ENCODE data around the gene SLC12A7. TPM values are rescaled to one million over a fixed set of nuclear protein-coding genes. Genes with fewer than 3 reads are reported as not detected.
A peak's percentile ranks its signal among the peaks of the same experiment; 100 is the strongest.

SLC12A7 gene
- total and polyA plus RNA-seq, 4 experiments from 2014 or later: 11.7 to 32.9 (median 26.5) TPM

DNA sequence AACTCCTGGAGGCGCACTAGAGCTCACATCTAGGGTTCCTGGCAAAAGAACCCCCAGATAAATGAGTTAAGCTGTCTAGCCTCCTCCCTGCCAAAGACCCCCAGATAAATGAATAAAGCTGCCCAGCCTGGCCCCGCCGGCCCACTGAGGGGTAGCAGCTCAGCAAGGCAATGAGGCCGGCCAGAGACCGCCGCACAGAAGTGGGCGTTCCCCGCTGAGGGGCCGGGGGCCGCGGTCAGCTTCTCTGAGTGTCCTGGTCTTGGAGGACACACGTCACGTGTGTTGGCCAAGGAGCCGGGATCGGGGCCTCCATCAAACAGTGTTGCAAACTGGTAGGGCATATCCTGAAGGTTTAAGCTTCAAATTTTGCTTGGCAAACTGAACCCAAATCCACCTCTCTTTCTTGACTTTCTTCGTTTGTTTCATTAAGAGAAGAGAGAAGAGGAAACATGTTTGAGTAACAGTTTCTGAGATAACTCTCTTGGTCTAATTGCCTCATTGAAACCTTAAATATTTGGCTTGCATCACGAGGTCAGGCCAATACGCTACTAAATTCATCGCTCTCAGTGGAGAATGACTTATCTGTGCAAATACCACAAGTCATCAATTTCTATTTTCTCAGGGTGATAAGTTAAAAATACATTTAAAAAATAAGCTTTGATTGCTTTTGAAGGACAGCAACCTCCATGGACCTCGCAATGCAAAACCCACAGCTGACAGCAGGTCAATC lies 11.7 kb upstream of the SLC12A7 start:
- Histone ChIP-seq H3K27me3 (ENCODE audit: insufficient read depth, low read length) (no peaks in the 10 kb centered on the region), H3K9me3 (ENCODE audit: control insufficient read depth in 1 of 2, low read length in 2 of 2) (no peaks in the 10 kb centered on the region), H3K4me3 (ENCODE audit: low read length in 2 of 2) (no peak overlapping the region), H3K36me3 (ENCODE audit: insufficient read depth, low read length) (no peaks in the 10 kb centered on the region), H3K4me1 (ENCODE audit: insufficient read depth, low read length) (no peaks in the 10 kb centered on the region), H3K27ac (ENCODE audit: low read depth, low read length) (no peak overlapping the region)
- no peaks in the 10 kb centered on the region for H3K4me1 Mint-ChIP-seq
- H3K27ac Mint-ChIP-seq: no peak overlapping the region
- no peak overlapping the region for H3K4me3 Mint-ChIP-seq
- H3K27me3 Mint-ChIP-seq: peaks cover 2 to 5% of the 10 kb centered on the region in 2 donors
- no peaks in the 10 kb centered on the region for H3K36me3 Mint-ChIP-seq
- H3K9me3 Mint-ChIP-seq: no peaks in the 10 kb centered on the region
- intact Hi-C loops (cut with micrococcal nuclease): no loop called here
- DNase-seq: no peak
- ChIA-PET POLR2A (ENCODE audit: partially characterized antibody) (no interaction called here), CTCF (ENCODE audit: partially characterized antibody) (interaction anchor here (0.6 to 0.9 kb wide), 2 partner anchors 204 to 521 kb away, joined by 3 read pairs; no protein-coding TSS in a partner anchor)

DNA sequence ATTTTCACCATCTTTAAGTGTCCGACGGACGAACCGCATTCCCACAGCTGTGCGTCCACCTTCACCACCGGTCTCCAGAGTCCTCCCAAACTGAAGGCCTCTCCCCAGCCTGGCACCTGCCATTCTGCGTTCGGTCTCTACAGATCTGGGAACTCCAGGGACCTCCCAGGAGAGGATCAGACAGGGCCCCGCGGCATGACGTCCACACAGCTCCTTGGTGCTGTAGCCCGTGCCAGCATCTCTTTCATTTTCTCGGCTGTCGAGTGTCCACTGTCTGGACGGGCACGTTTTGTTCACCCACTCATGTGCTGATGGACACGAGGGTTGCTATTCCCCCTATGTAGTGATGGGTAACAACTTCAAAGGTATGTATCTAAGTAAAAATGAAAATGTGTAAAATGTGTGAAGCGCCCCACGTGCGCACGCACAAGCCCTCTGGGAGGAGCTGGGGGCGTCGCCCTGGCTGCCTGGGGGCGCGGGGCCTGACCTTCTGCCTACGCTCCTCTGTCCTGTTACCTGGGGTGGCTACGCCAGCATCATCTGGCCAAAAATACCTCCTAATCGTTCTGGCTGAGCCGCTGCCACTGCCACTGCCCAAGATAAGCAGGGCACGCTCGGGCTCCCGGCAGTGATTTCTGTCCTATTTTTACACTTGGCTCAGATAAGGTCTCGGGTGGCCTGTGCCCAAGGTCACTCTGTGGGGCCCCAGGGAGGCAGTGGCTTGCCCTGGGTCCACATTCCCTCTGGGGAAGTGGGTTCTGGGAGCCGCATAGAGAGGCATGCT lies 10.8 kb upstream of the SLC12A7 start:
- no peaks in the 10 kb centered on the region for H3K27me3 ChIP-seq (ENCODE audit: insufficient read depth, low read length)
- no peaks in the 10 kb centered on the region for H3K36me3 ChIP-seq (ENCODE audit: insufficient read depth, low read length)
- Mint-ChIP-seq H3K27me3 (peaks cover 2 to 3% of the 10 kb centered on the region in 2 donors), H3K4me1 (peaks cover 0 to 2% (median 0%) of the 10 kb centered on the region in 4 donors), H3K9me3 (no peaks in the 10 kb centered on the region), H3K27ac (no peak overlapping the region), H3K36me3 (no peaks in the 10 kb centered on the region), H3K4me3 (no peak overlapping the region)
- H3K4me3 ChIP-seq (ENCODE audit: low read length in 2 of 2): no peak overlapping the region
- no peak for DNase-seq
- H3K9me3 ChIP-seq (ENCODE audit: control insufficient read depth in 1 of 2, low read length in 2 of 2): no peaks in the 10 kb centered on the region
- intact Hi-C loops (cut with micrococcal nuclease): no loop called here
- ChIA-PET POLR2A (ENCODE audit: partially characterized antibody) (no interaction called here), CTCF (ENCODE audit: partially characterized antibody) (no interaction called here)
- no peaks in the 10 kb centered on the region for H3K4me1 ChIP-seq (ENCODE audit: insufficient read depth, low read length)
- no peak overlapping the region for H3K27ac ChIP-seq (ENCODE audit: low read depth, low read length)

DNA sequence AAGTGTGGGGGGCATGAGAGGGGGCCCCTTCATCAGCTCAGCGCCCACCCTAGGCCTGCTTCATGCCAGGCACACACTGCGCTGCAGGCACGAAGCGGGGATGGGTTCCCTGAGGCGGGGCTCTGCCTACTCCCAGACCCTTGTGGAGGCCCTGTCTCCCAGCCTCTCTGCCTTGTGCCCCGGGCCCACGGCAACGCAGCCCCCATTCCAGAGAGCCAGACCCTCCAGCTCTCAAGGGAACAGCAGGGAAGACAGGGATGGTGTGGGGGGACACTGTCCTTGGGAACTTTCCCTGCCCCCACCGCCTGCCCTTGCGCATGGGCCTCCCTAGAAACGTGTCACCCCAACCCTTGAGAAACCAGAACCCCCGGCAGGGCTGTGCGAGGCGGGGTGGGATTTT lies 10.0 kb upstream of the SLC12A7 start:
- Mint-ChIP-seq H3K27me3 (peaks cover 0 to 2% of the 10 kb centered on the region in 2 donors), H3K27ac (no peak overlapping the region), H3K9me3 (no peaks in the 10 kb centered on the region), H3K4me1 (peaks cover 0 to 2% (median 0%) of the 10 kb centered on the region in 4 donors), H3K36me3 (no peaks in the 10 kb centered on the region), H3K4me3 (no peak overlapping the region)
- H3K27ac ChIP-seq (ENCODE audit: low read depth, low read length): no peak overlapping the region
- no peaks in the 10 kb centered on the region for H3K36me3 ChIP-seq (ENCODE audit: insufficient read depth, low read length)
- intact Hi-C loops (cut with micrococcal nuclease): no loop called here
- POLR2A ChIA-PET (ENCODE audit: partially characterized antibody): no interaction called here
- CTCF ChIA-PET (ENCODE audit: partially characterized antibody): no interaction called here
- no peaks in the 10 kb centered on the region for H3K9me3 ChIP-seq (ENCODE audit: control insufficient read depth in 1 of 2, low read length in 2 of 2)
- no peaks in the 10 kb centered on the region for H3K4me1 ChIP-seq (ENCODE audit: insufficient read depth, low read length)
- H3K27me3 ChIP-seq (ENCODE audit: insufficient read depth, low read length): no peaks in the 10 kb centered on the region
- no peak overlapping the region for H3K4me3 ChIP-seq (ENCODE audit: low read length in 2 of 2)
- DNase-seq: no peak

DNA sequence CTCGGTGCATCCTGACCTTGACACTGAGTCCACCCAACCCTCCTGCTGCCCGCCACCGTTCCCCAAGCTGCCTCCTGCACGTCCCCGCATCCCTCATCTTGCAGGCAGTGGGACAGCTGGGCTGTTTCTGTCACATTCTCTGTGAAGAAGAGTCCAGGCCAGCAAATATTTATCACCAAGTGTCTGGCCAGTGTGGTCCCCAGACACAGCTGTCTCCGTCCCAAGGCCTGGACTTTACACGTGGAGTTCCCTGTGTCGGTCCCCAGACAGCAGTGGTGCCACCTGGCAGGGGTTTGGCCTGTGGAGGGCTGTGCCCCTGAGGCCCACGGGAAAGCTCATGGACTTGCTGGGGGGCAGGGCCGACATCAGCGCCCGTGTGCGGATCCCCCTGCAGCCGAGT lies 9.2 kb upstream of the SLC12A7 start:
- Mint-ChIP-seq H3K27me3 (peaks cover 0 to 2% of the 10 kb centered on the region in 2 donors), H3K4me1 (peaks cover 0 to 2% (median 0%) of the 10 kb centered on the region in 4 donors), H3K36me3 (no peaks in the 10 kb centered on the region), H3K9me3 (no peaks in the 10 kb centered on the region), H3K4me3 (no peak overlapping the region), H3K27ac (peak overlapping the region in 1 of 7 donors; percentile 41)
- ChIA-PET POLR2A (ENCODE audit: partially characterized antibody) (no interaction called here), CTCF (ENCODE audit: partially characterized antibody) (no interaction called here)
- Histone ChIP-seq H3K9me3 (ENCODE audit: control insufficient read depth in 1 of 2, low read length in 2 of 2) (no peaks in the 10 kb centered on the region), H3K4me3 (ENCODE audit: low read length in 2 of 2) (no peak overlapping the region), H3K36me3 (ENCODE audit: insufficient read depth, low read length) (no peaks in the 10 kb centered on the region), H3K27ac (ENCODE audit: low read depth, low read length) (no peak overlapping the region), H3K4me1 (ENCODE audit: insufficient read depth, low read length) (no peaks in the 10 kb centered on the region), H3K27me3 (ENCODE audit: insufficient read depth, low read length) (no peaks in the 10 kb centered on the region)
- intact Hi-C loops (cut with micrococcal nuclease): no loop called here
- no peak for DNase-seq

DNA sequence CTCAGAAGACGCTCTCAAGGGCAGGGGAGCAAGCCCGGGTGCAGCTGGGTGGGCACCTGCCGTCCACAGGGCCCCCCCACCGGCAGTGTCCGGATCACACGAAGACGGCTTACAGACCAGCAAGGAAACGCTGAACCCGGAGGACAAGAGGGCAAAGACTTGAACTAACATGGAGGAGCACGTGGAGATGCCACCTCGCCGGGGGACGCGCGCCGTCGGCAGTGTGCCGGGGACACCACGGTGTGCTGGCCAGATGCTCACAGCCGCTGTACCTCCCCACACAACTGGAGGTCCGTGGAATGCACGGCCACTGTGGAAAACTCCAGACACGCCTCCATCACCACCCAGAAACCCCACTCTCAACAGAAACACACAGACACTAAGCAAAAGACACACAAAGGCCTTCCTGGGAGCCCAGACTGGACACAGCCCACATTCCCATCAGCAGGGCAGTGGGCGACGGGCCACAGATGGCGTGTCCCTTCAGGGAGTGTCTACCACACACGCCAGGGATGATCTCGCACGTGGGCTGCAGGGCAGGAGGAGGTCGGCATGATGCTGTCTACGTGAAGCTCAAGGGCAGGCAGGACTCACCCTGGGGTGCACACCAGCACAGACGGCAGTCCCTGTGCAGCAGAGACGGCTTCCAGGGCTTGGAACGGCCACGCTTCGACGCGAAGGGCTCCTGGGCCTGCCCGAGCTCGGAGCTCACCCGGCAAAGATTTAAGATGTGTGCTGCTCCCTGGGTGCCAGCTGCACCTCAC lies 8.6 kb upstream of the SLC12A7 start:
- peak overlapping the region in 1 of 7 donors; percentile 3 for H3K27ac Mint-ChIP-seq
- ChIA-PET POLR2A (ENCODE audit: partially characterized antibody) (no interaction called here), CTCF (ENCODE audit: partially characterized antibody) (no interaction called here)
- H3K36me3 Mint-ChIP-seq: no peaks in the 10 kb centered on the region
- H3K9me3 ChIP-seq (ENCODE audit: control insufficient read depth in 1 of 2, low read length in 2 of 2): no peaks in the 10 kb centered on the region
- H3K36me3 ChIP-seq (ENCODE audit: insufficient read depth, low read length): no peaks in the 10 kb centered on the region
- no peaks in the 10 kb centered on the region for H3K9me3 Mint-ChIP-seq
- H3K27ac ChIP-seq (ENCODE audit: low read depth, low read length): no peak overlapping the region
- H3K4me3 Mint-ChIP-seq: peak overlapping the region in 1 of 8 donors; percentile 49
- DNase-seq: no peak
- H3K4me1 ChIP-seq (ENCODE audit: insufficient read depth, low read length): no peaks in the 10 kb centered on the region
- H3K27me3 Mint-ChIP-seq: peaks cover 0 to 2% of the 10 kb centered on the region in 2 donors
- H3K4me3 ChIP-seq (ENCODE audit: low read length in 2 of 2): no peak overlapping the region
- H3K4me1 Mint-ChIP-seq: peaks cover 0 to 2% (median 0%) of the 10 kb centered on the region in 4 donors
- no peaks in the 10 kb centered on the region for H3K27me3 ChIP-seq (ENCODE audit: insufficient read depth, low read length)
- intact Hi-C loops (cut with micrococcal nuclease): no loop called here

DNA sequence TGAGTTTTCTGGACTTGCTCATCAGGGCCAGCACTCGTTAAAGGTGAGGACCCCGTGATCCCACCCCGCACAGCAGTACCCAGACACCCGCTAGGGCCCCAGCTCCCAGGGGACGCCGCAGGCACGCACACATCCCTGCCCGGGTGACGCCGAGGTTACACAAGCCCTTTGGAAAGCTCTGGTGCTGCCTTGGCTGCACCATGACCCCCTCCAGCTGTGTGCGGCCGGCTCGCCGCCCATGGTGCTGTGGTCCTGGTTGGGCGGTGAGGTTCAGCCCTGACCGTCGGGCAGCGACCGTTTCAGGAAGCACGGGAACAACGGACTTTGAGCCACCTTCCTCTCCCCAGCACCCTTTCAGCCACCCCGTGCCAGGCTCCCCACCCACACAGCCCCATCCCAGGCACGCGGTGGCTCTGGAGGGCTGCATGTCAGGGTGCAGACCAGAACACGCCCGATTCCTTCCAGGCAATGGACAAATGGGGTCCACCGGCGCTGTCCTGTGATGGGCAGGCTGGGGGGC lies 7.5 kb upstream of the SLC12A7 start:
- CTCF ChIA-PET (ENCODE audit: partially characterized antibody): interaction anchor here (0.9 kb wide), 1 partner anchor 18 kb away, joined by 3 read pairs; no protein-coding TSS in a partner anchor
- intact Hi-C loops (cut with micrococcal nuclease): no loop called here
- Mint-ChIP-seq H3K27ac (no peak overlapping the region), H3K4me1 (peaks cover 0 to 2% (median 0%) of the 10 kb centered on the region in 4 donors), H3K4me3 (no peak overlapping the region), H3K9me3 (no peaks in the 10 kb centered on the region), H3K36me3 (no peaks in the 10 kb centered on the region), H3K27me3 (no peaks in the 10 kb centered on the region)
- Histone ChIP-seq H3K27ac (ENCODE audit: low read depth, low read length) (no peak overlapping the region), H3K9me3 (ENCODE audit: control insufficient read depth in 1 of 2, low read length in 2 of 2) (no peaks in the 10 kb centered on the region), H3K4me1 (ENCODE audit: insufficient read depth, low read length) (no peaks in the 10 kb centered on the region), H3K36me3 (ENCODE audit: insufficient read depth, low read length) (no peaks in the 10 kb centered on the region), H3K4me3 (ENCODE audit: low read length in 2 of 2) (no peak overlapping the region), H3K27me3 (ENCODE audit: insufficient read depth, low read length) (no peaks in the 10 kb centered on the region)
- no peak for DNase-seq
- POLR2A ChIA-PET (ENCODE audit: partially characterized antibody): no interaction called here

DNA sequence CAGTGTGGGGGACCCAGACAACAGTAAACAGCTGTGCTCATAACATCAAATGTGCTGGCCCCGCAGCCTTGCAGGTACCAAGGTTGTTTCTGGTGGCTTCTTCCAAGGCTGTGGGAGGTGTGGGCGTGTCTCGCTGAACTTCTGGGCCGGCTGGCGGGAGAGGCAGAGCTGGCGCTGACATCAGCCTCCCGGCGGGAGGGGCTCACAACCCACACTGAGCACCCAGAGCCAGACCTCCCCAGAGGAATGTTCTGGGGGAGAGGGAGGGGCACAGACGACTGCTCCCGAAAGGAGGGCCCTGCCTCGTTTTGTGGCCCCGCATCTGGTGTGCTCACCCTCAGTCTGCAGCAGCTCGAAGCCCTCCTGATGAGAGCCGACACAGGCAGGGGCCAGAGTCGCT lies 6.9 kb upstream of the SLC12A7 start:
- Histone ChIP-seq H3K9me3 (ENCODE audit: control insufficient read depth in 1 of 2, low read length in 2 of 2) (no peaks in the 10 kb centered on the region), H3K36me3 (ENCODE audit: insufficient read depth, low read length) (no peaks in the 10 kb centered on the region), H3K27me3 (ENCODE audit: insufficient read depth, low read length) (no peaks in the 10 kb centered on the region), H3K4me3 (ENCODE audit: low read length in 2 of 2) (no peak overlapping the region), H3K4me1 (ENCODE audit: insufficient read depth, low read length) (no peaks in the 10 kb centered on the region), H3K27ac (ENCODE audit: low read depth, low read length) (no peak overlapping the region)
- Mint-ChIP-seq H3K36me3 (no peaks in the 10 kb centered on the region), H3K27ac (no peak overlapping the region), H3K9me3 (no peaks in the 10 kb centered on the region), H3K27me3 (no peaks in the 10 kb centered on the region), H3K4me1 (peaks cover 0 to 2% (median 0%) of the 10 kb centered on the region in 4 donors), H3K4me3 (no peak overlapping the region)
- intact Hi-C loops (cut with micrococcal nuclease): no loop called here
- POLR2A ChIA-PET (ENCODE audit: partially characterized antibody): no interaction called here
- CTCF ChIA-PET (ENCODE audit: partially characterized antibody): interaction anchor here (0.9 to 1.9 kb wide), 2 partner anchors 13 to 17 kb away, joined by 3 to 7 read pairs; no protein-coding TSS in a partner anchor
- DNase-seq: no peak
